Measurements from ENCODE around the gene IL17RE.

Gene IL17RE

GRCh38 chr3:9909221-9910013 is 6.8 kb downstream of the IL17RE start:
- DNase-seq: no peak

- no peak for DNase-seq
Measured at GRCh38 chr3:9911863-9912262, 9.2 kb downstream of the IL17RE start.

GRCh38 chr3:9912294-9912935 is 9.8 kb downstream of the IL17RE start:
- no peak for DNase-seq

GRCh38 chr3:9913601-9914000 is 11.0 kb downstream of the IL17RE start:
- DNase-seq: no peak

- DNase-seq: no peak
Measured at GRCh38 chr3:9914011-9914410, 11.4 kb downstream of the IL17RE start.

GRCh38 chr3:9914559-9915253 is 12.1 kb downstream of the IL17RE start:
- peak in 1 of 2 experiments; percentile 31 for DNase-seq

GRCh38 chr3:9915254-9916141 is 12.8 kb downstream of the IL17RE start:
- peak in 1 of 2 experiments; percentile 23 for DNase-seq

- DNase-seq: no peak
Measured at GRCh38 chr3:9916346-9916733, 13.7 kb downstream of the IL17RE start.

- peak; percentile 90 for DNase-seq
Measured at GRCh38 chr3:9916734-9917680, 14.4 kb downstream of the IL17RE start, which contains the start of gene IL17RC. TSS of gene IL17RC (plus strand) at chr3:9917098. CDS start at chr3:9917316, 218 bp downstream.

- DNase-seq: no peak
Measured at GRCh38 chr3:9917820-9918219, 15.2 kb downstream of the IL17RE start.

GRCh38 chr3:9918261-9919038 is 15.8 kb downstream of the IL17RE start:
- no peak for DNase-seq

- no peak for DNase-seq
Measured at GRCh38 chr3:9928158-9928557, 25.5 kb downstream of the IL17RE start.

GRCh38 chr3:9930804-9931418 is 28.3 kb downstream of the IL17RE start:
- DNase-seq: no peak

GRCh38 chr3:9932535-9932842 is 29.8 kb downstream of the IL17RE start:
- DNase-seq: no peak

- DNase-seq: peak; percentile 53 to 85
Measured at GRCh38 chr3:9932843-9933560, 30.4 kb downstream of the IL17RE start.

GRCh38 chr3:9933561-9934234 is 31.1 kb downstream of the IL17RE start, which contains the start of gene CRELD1:
TSS of gene CRELD1 (plus strand) at chr3:9933834. CDS start at chr3:9934439, 605 bp downstream.
- DNase-seq: peak; percentile 88 to 95

- DNase-seq: no peak
Measured at GRCh38 chr3:9934235-9934621, 31.6 kb downstream of the IL17RE start.

- no peak for DNase-seq
Measured at GRCh38 chr3:9934993-9935392, 32.3 kb downstream of the IL17RE start.

- DNase-seq: no peak
Measured at GRCh38 chr3:9935966-9936510, 33.4 kb downstream of the IL17RE start.

Measured in SW 1271 (cell line).